HCT116 (cell line): ENCODE data around the gene FBXL5. TPM values are rescaled to one million over a fixed set of nuclear protein-coding genes. Genes with fewer than 3 reads are reported as not detected.

Experiments used
- ATAC-seq: fragments of 200-7000 bp; cut with Tn5 transposase; 2 replicates; pipeline ENCODE4 v1.9.1; 2020; ENCODE audit warnings: mild to moderate bottlenecking, moderate library complexity
- BruUV-seq: library from RNA; stranded (reverse); fragments of 400-500 nt; replicated peaks from 2 replicates; lab custom pipeline; 2021; lab: Mats Ljungman, UMichigan
- CTCF ChIA-PET: fragments of 300-600 bp; sonication (Branson Sonifier 250); formaldehyde crosslinking; loops from one replicate; lab custom pipeline; 2021; ENCODE audit warnings: antibody characterized with exemption; lab: Charles Lee
- POLR2A ChIA-PET: fragments of 300-600, 350-600 bp; sonication (Branson Sonifier 250); formaldehyde crosslinking; loops from one replicate; lab custom pipeline; 2021; ENCODE audit warnings: antibody characterized with exemption; lab: Charles Lee
- RAD21 ChIA-PET, 2 experiments: fragments of 300-600 bp; sonication (Branson Sonifier 250); formaldehyde crosslinking; loops; one replicate each; lab custom pipeline; 2023; ENCODE audit warnings: low total read pairs in 2 of 2; ENCODE audit not compliant: uncharacterized antibody in 2 of 2, unreplicated experiment in 2 of 2, low non-redundant PET in 1 of 2; lab: Charles Lee
- DNase-seq: peaks from one replicate; pipeline ENCODE4 v3.0.0-alpha.2; 2010; ENCODE audit warnings: low read depth, low spot score
- H2AFZ ChIP-seq: fragments of 200-600 bp; shearing (Covaris generic), sonication (generic); 2 replicates; pipeline ENCODE4 v1.6.1; 2017; ENCODE audit warnings: low read depth, mixed run types, mixed read lengths, antibody characterized with exemption, low read length; ENCODE audit not compliant: poor library complexity, severe bottlenecking
- H3K27ac ChIP-seq: 2 replicates; pipeline ENCODE4 v1.5.1; 2012; ENCODE audit warnings: low read depth, low read length
- H3K27me3 ChIP-seq: fragments of 200-600 bp; sonication (generic); 2 replicates; pipeline ENCODE4 v1.6.1; 2016; ENCODE audit warnings: mixed run types, low read length, mixed read lengths; ENCODE audit not compliant: insufficient read depth
- H3K36me3 ChIP-seq, 2 experiments: fragments of 200-500 bp in 1 of 2; fragments of 200-600 bp in 1 of 2; sonication (Bioruptor generic) in 1 of 2; sonication (generic) in 1 of 2; 2 replicates each; pipeline versions ENCODE4 v1.5.1 to v1.6.1; 2014 to 2016; ENCODE audit warnings: low read length in 2 of 2, inconsistent platforms in 1 of 2, mixed read lengths in 1 of 2, mixed run types in 1 of 2; ENCODE audit not compliant: insufficient read depth in 2 of 2, control insufficient read depth in 1 of 2
- H3K4me1 ChIP-seq, 2 experiments: fragments of 200-600 bp in 1 of 2; sonication (generic) in 1 of 2; 2 replicates each; pipeline versions ENCODE4 v1.5.1 to v1.6.1; 2012 to 2017; ENCODE audit warnings: low read length in 2 of 2, inconsistent platforms in 1 of 2, mild to moderate bottlenecking in 1 of 2, mixed read lengths in 1 of 2, mixed run types in 1 of 2, moderate library complexity in 1 of 2; ENCODE audit not compliant: insufficient read depth in 2 of 2, control insufficient read depth in 1 of 2
- H3K4me2 ChIP-seq: fragments of 200-600 bp; sonication (generic); 2 replicates; pipeline ENCODE4 v1.6.1; 2017; ENCODE audit warnings: mixed run types, low read length, mixed read lengths
- H3K4me3 ChIP-seq, 2 experiments: fragments of 200-600 bp in 1 of 2; sonication (generic) in 1 of 2; replicated peaks in 1 of 2; 2 replicates each; pipeline ENCODE4 v1.5.1; 2011 to 2016; ENCODE audit warnings: low read length in 2 of 2, control low read depth in 1 of 2, low read depth in 1 of 2, mild to moderate bottlenecking in 1 of 2, mixed read lengths in 1 of 2, mixed run types in 1 of 2
- H3K79me2 ChIP-seq: fragments of 200-600 bp; sonication (generic); 2 replicates; pipeline ENCODE4 v1.6.1; 2017; ENCODE audit warnings: mild to moderate bottlenecking, mixed run types, low read length, moderate library complexity, mixed read lengths; ENCODE audit not compliant: insufficient read depth
- H3K9ac ChIP-seq: fragments of 200-600 bp; sonication (generic); 2 replicates; pipeline ENCODE4 v1.6.1; 2016; ENCODE audit warnings: low read length, mixed read lengths
- H3K9me2 ChIP-seq: fragments of 200-600 bp; sonication (generic), shearing (Covaris generic); 2 replicates; pipeline ENCODE4 v1.6.1; 2017; ENCODE audit warnings: mixed run types, mild to moderate bottlenecking, moderate library complexity; ENCODE audit not compliant: insufficient read depth
- H3K9me3 ChIP-seq, 2 experiments: fragments of 200-500 bp in 1 of 2; fragments of 200-600 bp in 1 of 2; sonication (Bioruptor generic) in 1 of 2; sonication (generic) in 1 of 2; 2 replicates each; pipeline ENCODE4 v1.6.1; 2014 to 2017; ENCODE audit warnings: low read length in 2 of 2, mixed read lengths in 2 of 2, inconsistent platforms in 1 of 2, low read depth in 1 of 2, mild to moderate bottlenecking in 1 of 2, mixed run types in 1 of 2, moderate library complexity in 1 of 2; ENCODE audit not compliant: control insufficient read depth in 1 of 2, insufficient read depth in 1 of 2
- H4K20me1 ChIP-seq: fragments of 200-600 bp; sonication (generic), shearing (Covaris generic); 2 replicates; pipeline ENCODE4 v1.6.1; 2017; ENCODE audit warnings: mixed run types, mild to moderate bottlenecking, moderate library complexity; ENCODE audit not compliant: insufficient read depth
- ATF3 ChIP-seq: IDR thresholded peaks from 2 replicates; pipeline ENCODE4 v1.6.1; 2012
- CBX3 ChIP-seq: IDR thresholded peaks from 2 replicates; pipeline ENCODE4 v1.6.1; 2012; ENCODE audit warnings: low read depth
- EGR1 ChIP-seq: IDR thresholded peaks from 2 replicates; pipeline ENCODE4 v1.6.1; 2012; ENCODE audit warnings: low read depth
- ELF1 ChIP-seq: IDR thresholded peaks from 2 replicates; pipeline ENCODE4 v1.6.1; 2012; ENCODE audit warnings: low read depth, borderline replicate concordance
- EZH2 ChIP-seq: fragments of 200-600 bp; sonication (generic); IDR thresholded peaks from 2 replicates; pipeline ENCODE4 v1.6.1; 2017; ENCODE audit warnings: antibody characterized with exemption, mixed run types
- EZH2phosphoT487 ChIP-seq: fragments of 200-600 bp; IDR thresholded peaks from 2 replicates; pipeline ENCODE4 v1.6.1; 2018; ENCODE audit warnings: antibody characterized with exemption, borderline replicate concordance
- FOSL1 ChIP-seq: IDR thresholded peaks from 2 replicates; pipeline ENCODE4 v1.6.1; 2012; ENCODE audit warnings: low read depth
- JUND ChIP-seq: IDR thresholded peaks from 2 replicates; pipeline ENCODE4 v1.6.1; 2012
- POLR2AphosphoS5 ChIP-seq: IDR thresholded peaks from 2 replicates; pipeline ENCODE4 v1.6.1; 2011; ENCODE audit warnings: mild to moderate bottlenecking, low read depth, low read length, moderate library complexity
- RAD21 ChIP-seq: IDR thresholded peaks from 2 replicates; pipeline ENCODE4 v1.6.1; 2012; ENCODE audit warnings: low read depth, mild to moderate bottlenecking
- REST ChIP-seq: IDR thresholded peaks from 2 replicates; pipeline ENCODE4 v1.6.1; 2012; ENCODE audit warnings: low read depth
- SIN3A ChIP-seq: IDR thresholded peaks from 2 replicates; pipeline ENCODE4 v1.6.1; 2012; ENCODE audit warnings: low read depth
- SRF ChIP-seq: IDR thresholded peaks from 2 replicates; pipeline ENCODE4 v1.6.1; 2012; ENCODE audit warnings: low read depth
- TCF7L2 ChIP-seq: IDR thresholded peaks from 2 replicates; pipeline ENCODE4 v1.7.0; 2011; ENCODE audit warnings: borderline replicate concordance, inconsistent platforms; ENCODE audit not compliant: insufficient read depth, insufficient read length; ENCODE audit errors: extremely low read depth
- YY1 ChIP-seq: IDR thresholded peaks from 2 replicates; pipeline ENCODE4 v1.6.1; 2011; ENCODE audit warnings: low read length, low read depth, moderate library complexity, mild to moderate bottlenecking; ENCODE audit not compliant: insufficient replicate concordance; ENCODE audit errors: extremely low read depth
- intact Hi-C: fragments of 100-400 bp; cut with micrococcal nuclease; formaldehyde crosslinking; loops from 2 replicates; pipeline ENCODE4 v1.10.0; 2022
- total RNA-seq: library from RNA; stranded (reverse); gene quantifications from one replicate; pipeline ENCODE4 v1.2.1, GENCODE V29; 2021; ENCODE audit not compliant: unreplicated experiment
- TF ChIP-seq, protein P1 (sequence below): IDR thresholded peaks from 2 replicates; pipeline ENCODE4 v1.6.1; 2011; ENCODE audit warnings: mild to moderate bottlenecking, low read length, moderate library complexity; ENCODE audit not compliant: insufficient replicate concordance; ENCODE audit errors: extremely low read depth

Gene FBXL5
- total RNA-seq, 1 experiment from 2014 or later: 20.6 TPM

DNA sequence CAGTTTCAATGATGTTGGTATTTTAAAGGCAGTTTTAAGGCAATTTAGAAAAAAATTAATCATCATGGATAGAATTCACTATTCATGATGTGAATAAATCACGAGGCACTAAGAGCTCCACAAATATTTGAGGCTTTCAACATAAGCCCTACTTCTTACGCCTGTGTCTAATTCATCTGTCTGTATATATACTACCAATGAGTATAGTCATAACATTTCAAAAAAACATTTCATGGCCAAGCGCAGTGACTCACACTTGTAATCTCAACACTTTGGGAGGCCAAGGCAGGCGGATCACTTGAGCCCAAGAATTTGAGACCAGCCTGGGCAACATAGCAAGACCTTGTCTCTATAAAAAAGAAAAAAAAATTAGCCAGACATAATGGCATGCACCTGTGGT is 56.5 kb downstream of the FBXL5 start:
- BruUV-seq: no TSS peak
- Histone ChIP-seq H3K36me3 (0 out of 4 replicates have a peak, but pooled peaks cover 0 to 2% of the 10 kb centered on the region in 2 experiments), H2AFZ (no peak overlapping the region), H3K27me3 (no peaks in the 10 kb centered on the region), H3K9me3 (no peaks in the 10 kb centered on the region), H3K9me2 (no peaks in the 10 kb centered on the region), H3K4me2 (no peak overlapping the region), H4K20me1 (no peaks in the 10 kb centered on the region), H3K4me1 (no peaks in the 10 kb centered on the region), H3K9ac (no peak overlapping the region), H3K79me2 (no peaks in the 10 kb centered on the region), H3K4me3 (no peak overlapping the region), H3K27ac (no peak overlapping the region)
- ATAC-seq: no peak
- RAD21 ChIA-PET: no interaction called here
- TF ChIP-seq SRF: no peak
- TF ChIP-seq ATF3: no peak
- TF ChIP-seq POLR2AphosphoS5: no peak
- no peak for TF ChIP-seq CBX3
- TF ChIP-seq FOSL1: no peak
- TF ChIP-seq ELF1: no peak
- no peak for TF ChIP-seq EZH2phosphoT487
- no peak for TF ChIP-seq YY1
- no peak for TF ChIP-seq JUND
- TF ChIP-seq, protein P1, sequence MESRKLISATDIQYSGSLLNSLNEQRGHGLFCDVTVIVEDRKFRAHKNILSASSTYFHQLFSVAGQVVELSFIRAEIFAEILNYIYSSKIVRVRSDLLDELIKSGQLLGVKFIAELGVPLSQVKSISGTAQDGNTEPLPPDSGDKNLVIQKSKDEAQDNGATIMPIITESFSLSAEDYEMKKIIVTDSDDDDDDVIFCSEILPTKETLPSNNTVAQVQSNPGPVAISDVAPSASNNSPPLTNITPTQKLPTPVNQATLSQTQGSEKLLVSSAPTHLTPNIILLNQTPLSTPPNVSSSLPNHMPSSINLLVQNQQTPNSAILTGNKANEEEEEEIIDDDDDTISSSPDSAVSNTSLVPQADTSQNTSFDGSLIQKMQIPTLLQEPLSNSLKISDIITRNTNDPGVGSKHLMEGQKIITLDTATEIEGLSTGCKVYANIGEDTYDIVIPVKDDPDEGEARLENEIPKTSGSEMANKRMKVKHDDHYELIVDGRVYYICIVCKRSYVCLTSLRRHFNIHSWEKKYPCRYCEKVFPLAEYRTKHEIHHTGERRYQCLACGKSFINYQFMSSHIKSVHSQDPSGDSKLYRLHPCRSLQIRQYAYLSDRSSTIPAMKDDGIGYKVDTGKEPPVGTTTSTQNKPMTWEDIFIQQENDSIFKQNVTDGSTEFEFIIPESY: no peak
- TF ChIP-seq TCF7L2: no peak
- no peak for TF ChIP-seq REST
- TF ChIP-seq EGR1: no peak
- TF ChIP-seq RAD21: no peak
- no peak for TF ChIP-seq EZH2
- no peak for TF ChIP-seq SIN3A
- intact Hi-C loops: no loop called here
- POLR2A ChIA-PET: no interaction called here
- no peak for DNase-seq
- CTCF ChIA-PET: no interaction called here
